Stimulated activated CD8-positive, alpha-beta memory T cell treated with anti-CD3 and anti-CD28 coated beads, Interleukin-7, amount 100 ng/mL, for 48 hours (primary cell): Measurements from ENCODE around the gene RFX8.
"Not testable (repeated sequence)": the region's sequence is repeated elsewhere in the genome, so short reads cannot be mapped to it uniquely, and the experiment has no call there.

ENCODE experiments used
- DNase-seq, 2 donors: peaks; one replicate each; pipeline ENCODE4 v3.0.0-alpha.2; 2020; ENCODE audit warnings: low read depth in 1 of 2; ENCODE audit errors: extremely low read depth in 1 of 2

Gene RFX8

GRCh38 chr2:101355401-101356054 is 119.4 kb downstream of the RFX8 start:
- DNase-seq = no peak

- no peak for DNase-seq
Observed at GRCh38 chr2:101354420-101355311, 120.2 kb downstream of the RFX8 start.

- not testable (repeated sequence) for DNase-seq
Observed at GRCh38 chr2:101352631-101353030, 122.3 kb downstream of the RFX8 start.

GRCh38 chr2:101351207-101351606 is 123.7 kb downstream of the RFX8 start:
- no peak for DNase-seq

- DNase-seq = no peak
Observed at GRCh38 chr2:101349893-101350662, 124.8 kb downstream of the RFX8 start.

- no peak for DNase-seq
Observed at GRCh38 chr2:101348883-101349282, 126.0 kb downstream of the RFX8 start.
